ENCODE measurements around the gene ORAI2. TPM values are rescaled to one million over a fixed set of nuclear protein-coding genes. Genes with fewer than 3 reads are reported as not detected.

Gene ORAI2
- total and polyA plus RNA-seq, 2 of the 13 experiments (the other 11 are each of a cell fraction or from before 2014, with no cell fraction given): 3.0 to 6.0 TPM

DNA sequence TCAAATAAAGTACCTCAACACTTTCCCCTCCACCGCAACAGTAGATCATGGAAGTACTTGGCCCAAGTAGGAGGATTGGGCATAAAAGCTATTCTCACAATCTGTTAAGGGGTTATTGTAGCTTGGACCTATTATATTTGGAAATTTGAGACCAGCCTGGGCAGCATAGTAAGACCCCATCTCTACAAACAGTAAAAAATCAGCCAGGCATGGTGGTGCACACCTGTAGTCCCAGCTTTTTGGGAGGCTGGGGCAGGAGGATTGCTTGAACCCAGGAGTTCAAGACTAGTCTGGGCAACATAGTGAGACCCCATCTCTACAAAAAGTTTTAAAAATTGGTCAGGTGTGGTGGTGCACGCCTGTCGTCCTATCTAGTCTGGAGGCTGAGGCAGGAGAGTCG is 24.0 kb upstream of the ORAI2 start:
- no peak for DNase-seq (ENCODE audit: low spot score)
- ChIA-PET CTCF (ENCODE audit: low intra/inter-chr PET ratio, low total read pairs) (no interaction called here), POLR2A (no interaction called here)
- H3K4me1 ChIP-seq (ENCODE audit: insufficient read depth, low read length): peaks cover 2% of the 10 kb centered on the region; the same call in 1 of the 2 replicates
- H3K4me2 ChIP-seq (ENCODE audit: low read depth, low read length): no peak overlapping the region
- H3K9ac ChIP-seq (ENCODE audit: insufficient read depth, low read depth, low read length): no peak overlapping the region
- intact Hi-C loops (cut with micrococcal nuclease; ENCODE audit: unreplicated experiment) (no loop called here), in situ Hi-C loops (cut with HindIII; ENCODE audit: extremely low pct_ligation_motif_present, low pct_unique_long_range_greater_than_20kb) (no loop called here)
- peaks cover 16% of the 10 kb centered on the region; the same call in 1 of the 2 replicates for H4K20me1 ChIP-seq (ENCODE audit: insufficient read depth, low read length)
- ATAC-seq: no peak
- H2AFZ ChIP-seq (ENCODE audit: low read length): no peak overlapping the region
- no peaks in the 10 kb centered on the region for H3K79me2 ChIP-seq (ENCODE audit: insufficient read depth, low read length)
- H3K9me3 ChIP-seq (ENCODE audit: low read length): no peaks in the 10 kb centered on the region
- no peak overlapping the region for H3K27ac ChIP-seq (ENCODE audit: extremely low read length, insufficient read depth, low read length)
- no TSS peak for BruUV-seq (replicated peaks)
- no peak overlapping the region for H3K4me3 ChIP-seq (replicated peaks in 1 of 3; ENCODE audit: insufficient read depth in 1 of 3, low read depth in 2 of 3, low read length in 3 of 3)
- H3K27me3 ChIP-seq (ENCODE audit: control insufficient read depth in 1 of 2, insufficient read depth in 2 of 2, low read length in 2 of 2): no peaks in the 10 kb centered on the region
- H3K36me3 ChIP-seq (replicated peaks in 1 of 2; ENCODE audit: control insufficient read depth in 1 of 2, insufficient read depth in 2 of 2, low read length in 2 of 2): peaks cover 31 to 83% of the 10 kb centered on the region in 2 experiments
- TF ChIP-seq BRCA1 (CRISPR knock-in tag; IDR thresholded peaks at IDR 0.05): no peak
- no peak for TF ChIP-seq ZNF839 (CRISPR knock-in tag; IDR thresholded peaks at IDR 0.05; ENCODE audit: borderline replicate concordance)
- TF ChIP-seq CHD4 (IDR thresholded peaks at IDR 0.05; ENCODE audit: borderline replicate concordance, low read length): no peak
- TF ChIP-seq ATF2 (CRISPR knock-in tag; IDR thresholded peaks at IDR 0.05): no peak
- no peak for TF ChIP-seq GPN1 (CRISPR knock-in tag; IDR thresholded peaks at IDR 0.05; ENCODE audit: borderline replicate concordance)
- TF ChIP-seq, protein P1, sequence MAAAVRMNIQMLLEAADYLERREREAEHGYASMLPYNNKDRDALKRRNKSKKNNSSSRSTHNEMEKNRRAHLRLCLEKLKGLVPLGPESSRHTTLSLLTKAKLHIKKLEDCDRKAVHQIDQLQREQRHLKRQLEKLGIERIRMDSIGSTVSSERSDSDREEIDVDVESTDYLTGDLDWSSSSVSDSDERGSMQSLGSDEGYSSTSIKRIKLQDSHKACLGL (CRISPR knock-in tag; IDR thresholded peaks at IDR 0.05): no peak
- TF ChIP-seq ZNF121 (CRISPR knock-in tag; IDR thresholded peaks at IDR 0.05): 0 out of 2 replicates have a peak, but pooled peaks have one; percentile 22
- 98% methylated on average over 4 of the region's 4 CpGs for WGBS (ENCODE audit: low lambda C conversion rate)
- FAIRE-seq: no peak

DNA sequence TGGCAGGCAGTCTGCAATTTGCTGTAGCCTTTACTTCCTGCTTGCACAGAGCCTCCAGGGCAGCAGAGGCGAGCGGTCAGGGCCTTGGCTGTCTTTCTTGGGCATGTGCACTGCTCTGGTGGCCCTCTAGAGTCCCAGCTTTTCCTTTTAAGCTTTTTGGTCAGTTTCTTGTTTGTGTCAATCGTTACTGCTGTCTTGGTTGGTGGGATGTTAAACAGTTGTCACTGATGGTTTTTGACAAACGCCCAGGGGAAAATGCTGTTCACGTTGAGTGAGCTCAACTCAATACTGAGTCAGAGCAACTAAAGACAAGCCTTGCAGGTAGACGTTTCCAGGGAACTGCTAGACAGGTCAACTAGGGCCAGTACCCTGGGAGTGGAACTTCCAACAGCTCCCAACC is 23.3 kb upstream of the ORAI2 start:
- WGBS (ENCODE audit: low lambda C conversion rate): 79% methylated on average over 6 of the region's 6 CpGs
- no peaks in the 10 kb centered on the region for H3K9me3 ChIP-seq (ENCODE audit: low read length)
- FAIRE-seq (no peak), DNase-seq (ENCODE audit: low spot score) (no peak), ATAC-seq (no peak)
- intact Hi-C loops (cut with micrococcal nuclease; ENCODE audit: unreplicated experiment): no loop called here
- no peaks in the 10 kb centered on the region for H3K4me1 ChIP-seq (ENCODE audit: insufficient read depth, low read length)
- peaks cover 16% of the 10 kb centered on the region; the same call in 1 of the 2 replicates for H4K20me1 ChIP-seq (ENCODE audit: insufficient read depth, low read length)
- TF ChIP-seq ZNF775 (CRISPR knock-in tag; IDR thresholded peaks at IDR 0.05; ENCODE audit: borderline replicate concordance) (no peak), ZNF432 (CRISPR knock-in tag; IDR thresholded peaks at IDR 0.05; ENCODE audit: borderline replicate concordance) (peak; percentile 84), ZNF746 (CRISPR knock-in tag; IDR thresholded peaks at IDR 0.05) (no peak), NAIF1 (CRISPR knock-in tag; IDR thresholded peaks at IDR 0.05; ENCODE audit: borderline replicate concordance) (no peak), ZNF740 (CRISPR knock-in tag; IDR thresholded peaks at IDR 0.05) (no peak), SRY (CRISPR knock-in tag; IDR thresholded peaks at IDR 0.05) (no peak), ZNF12 (CRISPR knock-in tag; IDR thresholded peaks at IDR 0.05) (no peak), ZNF660 (CRISPR knock-in tag; IDR thresholded peaks at IDR 0.05; ENCODE audit: borderline replicate concordance, low read depth) (no peak)
- no peak overlapping the region for H3K4me2 ChIP-seq (ENCODE audit: low read depth, low read length)
- H3K4me3 ChIP-seq (replicated peaks in 1 of 3; ENCODE audit: insufficient read depth in 1 of 3, low read depth in 2 of 3, low read length in 3 of 3): no peak overlapping the region
- H3K9ac ChIP-seq (ENCODE audit: insufficient read depth, low read depth, low read length): no peak overlapping the region
- ChIA-PET CTCF (ENCODE audit: low intra/inter-chr PET ratio, low total read pairs) (no interaction called here), POLR2A (no interaction called here)
- in situ Hi-C loops (cut with HindIII; ENCODE audit: extremely low pct_ligation_motif_present, low pct_unique_long_range_greater_than_20kb): no loop called here
- peaks cover 30 to 87% of the 10 kb centered on the region in 2 experiments for H3K36me3 ChIP-seq (replicated peaks in 1 of 2; ENCODE audit: control insufficient read depth in 1 of 2, insufficient read depth in 2 of 2, low read length in 2 of 2)
- H3K27ac ChIP-seq (ENCODE audit: extremely low read length, insufficient read depth, low read length): no peak overlapping the region
- H2AFZ ChIP-seq (ENCODE audit: low read length): no peak overlapping the region
- no TSS peak for BruUV-seq (replicated peaks)
- H3K79me2 ChIP-seq (ENCODE audit: insufficient read depth, low read length): no peaks in the 10 kb centered on the region
- H3K27me3 ChIP-seq (ENCODE audit: control insufficient read depth in 1 of 2, insufficient read depth in 2 of 2, low read length in 2 of 2): no peaks in the 10 kb centered on the region

All from HepG2 (cell line).